ENCODE data around the gene TRIM14.

TRIM14 gene

GRCh38 chr9:98086461-98086860, 32.6 kb downstream of the TRIM14 start:
- no peak for DNase-seq (ENCODE audit: low read depth)
- no peak for TF ChIP-seq CTCF (IDR thresholded peaks at IDR 0.05; ENCODE audit: control insufficient read depth, insufficient read depth, low read depth, low read length, missing control alignments)
- H3K4me3 ChIP-seq (ENCODE audit: control insufficient read depth, low read depth, low read length): no peak overlapping the region

GRCh38 chr9:98085944-98086343, 33.1 kb downstream of the TRIM14 start:
- no peak for TF ChIP-seq CTCF (IDR thresholded peaks at IDR 0.05; ENCODE audit: control insufficient read depth, insufficient read depth, low read depth, low read length, missing control alignments)
- no peak overlapping the region for H3K4me3 ChIP-seq (ENCODE audit: control insufficient read depth, low read depth, low read length)
- DNase-seq (ENCODE audit: low read depth): no peak

- no peak overlapping the region for H3K4me3 ChIP-seq (ENCODE audit: control insufficient read depth, low read depth, low read length)
- no peak for DNase-seq (ENCODE audit: low read depth)
- no peak for TF ChIP-seq CTCF (IDR thresholded peaks at IDR 0.05; ENCODE audit: control insufficient read depth, insufficient read depth, low read depth, low read length, missing control alignments)
Measured at GRCh38 chr9:98085058-98085457, 34.0 kb downstream of the TRIM14 start.

DNA sequence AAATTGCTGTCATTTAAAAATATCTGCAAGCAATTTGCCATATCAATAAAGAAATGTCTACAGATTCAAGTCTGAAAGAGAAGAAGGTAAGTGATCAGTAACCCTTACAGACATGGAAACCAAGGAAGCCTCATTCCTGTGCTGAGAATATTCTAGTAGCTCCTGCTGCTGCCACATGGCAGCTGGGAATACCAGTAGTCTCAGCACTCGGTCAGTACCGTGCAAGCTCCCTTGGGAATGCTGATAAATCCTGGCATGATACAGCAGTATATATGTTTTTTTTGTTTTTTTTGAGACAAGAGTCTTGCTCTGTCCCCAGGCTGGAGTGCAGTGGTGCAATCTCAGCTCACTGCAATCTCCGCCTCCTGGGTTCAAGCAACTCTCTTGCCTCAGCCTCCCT, 34.6 kb downstream of the TRIM14 start:
- TF ChIP-seq CTCF (IDR thresholded peaks at IDR 0.05; ENCODE audit: control insufficient read depth, insufficient read depth, low read depth, low read length, missing control alignments): no peak
- H3K4me3 ChIP-seq (ENCODE audit: control insufficient read depth, low read depth, low read length): no peak overlapping the region
- no peak for DNase-seq (ENCODE audit: low read depth)

- no peak for TF ChIP-seq CTCF (IDR thresholded peaks at IDR 0.05; ENCODE audit: control insufficient read depth, insufficient read depth, low read depth, low read length, missing control alignments)
- no peak overlapping the region for H3K4me3 ChIP-seq (ENCODE audit: control insufficient read depth, low read depth, low read length)
- no peak for DNase-seq (ENCODE audit: low read depth)
Measured at GRCh38 chr9:98083566-98084183, 35.3 kb downstream of the TRIM14 start.

GRCh38 chr9:98083061-98083501, 35.9 kb downstream of the TRIM14 start:
- no peak for DNase-seq (ENCODE audit: low read depth)
- H3K4me3 ChIP-seq (ENCODE audit: control insufficient read depth, low read depth, low read length): no peak overlapping the region
- TF ChIP-seq CTCF (IDR thresholded peaks at IDR 0.05; ENCODE audit: control insufficient read depth, insufficient read depth, low read depth, low read length, missing control alignments): no peak

Data from AG09309 (cell line).